Ovary (tissue), 9 donors: ENCODE results near the gene IL24. TPM values are rescaled to one million over a fixed set of nuclear protein-coding genes. Genes with fewer than 3 reads are reported as not detected.

Experiments used
- DNase-seq, 5 donors: peaks; one replicate each; pipeline ENCODE4 v3.0.0-alpha.2; 2019 to 2020
- H3K27ac ChIP-seq, 2 donors: fragments of 200-600 bp; one replicate each; pipeline versions ENCODE4 v1.5.1 to v1.8.0; 2019 to 2022
- H3K27me3 ChIP-seq: fragments of 200-600 bp; one replicate; pipeline ENCODE4 v1.8.0; 2022
- H3K36me3 ChIP-seq: fragments of 200-600 bp; sonication (generic); one replicate; pipeline ENCODE4 v1.5.1; 2019
- H3K4me1 ChIP-seq: one replicate; pipeline ENCODE4 v1.8.1; 2013; ENCODE audit warnings: mild to moderate bottlenecking, moderate library complexity; ENCODE audit not compliant: insufficient read depth
- H3K4me3 ChIP-seq: fragments of 200-600 bp; sonication (generic); one replicate; pipeline ENCODE4 v1.5.1; 2017
- H3K9me3 ChIP-seq, 2 donors: fragments of 200-600 bp in 1 of 2; sonication (generic) in 1 of 2; one replicate each; pipeline versions ENCODE4 v1.5.1 to v1.8.1; 2013 to 2019; ENCODE audit warnings: mild to moderate bottlenecking in 1 of 2, moderate library complexity in 1 of 2
- EP300 ChIP-seq: sonication (generic); formaldehyde crosslinking; IDR thresholded peaks from one replicate; pipeline ENCODE4 v1.6.1; 2017; ENCODE audit warnings: antibody characterized with exemption
- POLR2A ChIP-seq: fragments of 450-650 bp; IDR thresholded peaks from one replicate; pipeline ENCODE4 v1.6.1; 2017; ENCODE audit warnings: antibody characterized with exemption, mild to moderate bottlenecking, moderate library complexity
- WGBS, 3 donors: extraction: QIAGEN DNeasy Blood & Tissue Kit in 1 of 3; methylation state at CpG; one replicate each; pipeline versions ENCODE4 v1.1.5 to v1.1.7; 2013 to 2017; 5-methylcytosine and 5-hydroxymethylcytosine counted together
- intact Hi-C, 4 donors: fragments of 100-400 bp; cut with DNase I; formaldehyde crosslinking; loops; one replicate each; pipeline versions ENCODE4 v1.11.0 to v1.15.1; 2022 to 2023
- polyA plus RNA-seq, 2 donors: library from polyadenylated mRNA; stranded (reverse); fragments of 200-250 nt in 1 of 2; fragments of 350-450 nt in 1 of 2; fragmentation: Illumina TruSeq in 1 of 2; extraction: RNeasy Lipid Tissue Mini Kit (QIAGEN cat#74804) in 1 of 2; gene quantifications; one replicate each; pipeline ENCODE4 v1.2.3, GENCODE V29; 2013 to 2014
- total RNA-seq, 7 donors: library from RNA; depleted of rRNA in 2 of 7; stranded (reverse); fragments of >200 nt in 2 of 7; fragmentation: NEBNext Ultra II Directional in 3 of 7; extraction: Animal tissue kit (Norgen Biotek cat#: 25700) in 3 of 7; gene quantifications; one replicate each; pipeline versions ENCODE4 v1.1.0 to v1.2.4, GENCODE V29; 2016 to 2023
- TF ChIP-seq, protein P1 (sequence below), 3 donors: fragments of 450-650 bp in 2 of 3; fragments of 200-600 bp in 1 of 3; IDR thresholded peaks; one replicate each; pipeline versions ENCODE4 v1.5.1 to v1.8.0; 2016 to 2022; ENCODE audit warnings: antibody characterized with exemption in 3 of 3, mild to moderate bottlenecking in 1 of 3
- donor health status: DM: no; HTN: no; CAD: no; lungs with moderate emphysema.
- donor health status: DM: no; HTN: no; CAD: no.
- donor health status: Bipolar disorder and iron deficiency.
- donor health status: DM: yes; HTN: yes; CAD: no.
- donor health status: DM: no; HTN: no; CAD: no.
- donor health status: DM: yes; HTN: yes; CAD: no.

The IL24 gene
- total and polyA plus RNA-seq, 9 donors: 0.10 to 1.8 (median 0.72) TPM; not detected in 6

DNA sequence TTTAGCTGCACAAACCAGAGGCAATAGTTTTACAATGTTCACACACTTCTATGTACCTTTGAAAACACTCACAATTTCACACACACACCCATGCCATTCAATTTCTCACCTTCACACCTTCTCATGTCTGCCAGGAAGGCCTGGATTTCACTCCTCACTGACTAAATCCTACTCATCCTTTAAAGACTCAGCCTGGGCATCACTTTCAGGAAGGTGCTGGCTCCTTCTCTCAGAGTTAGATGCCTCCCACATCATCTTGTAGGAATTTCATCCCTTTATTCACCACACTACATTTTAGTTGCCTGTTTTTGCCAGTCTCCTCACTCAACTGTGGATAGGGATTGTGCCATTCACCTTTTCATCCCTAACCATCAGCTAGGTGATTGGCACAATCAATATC lies 29.5 kb upstream of the IL24 start:
- no peaks in the 10 kb centered on the region for H3K36me3 ChIP-seq

DNA sequence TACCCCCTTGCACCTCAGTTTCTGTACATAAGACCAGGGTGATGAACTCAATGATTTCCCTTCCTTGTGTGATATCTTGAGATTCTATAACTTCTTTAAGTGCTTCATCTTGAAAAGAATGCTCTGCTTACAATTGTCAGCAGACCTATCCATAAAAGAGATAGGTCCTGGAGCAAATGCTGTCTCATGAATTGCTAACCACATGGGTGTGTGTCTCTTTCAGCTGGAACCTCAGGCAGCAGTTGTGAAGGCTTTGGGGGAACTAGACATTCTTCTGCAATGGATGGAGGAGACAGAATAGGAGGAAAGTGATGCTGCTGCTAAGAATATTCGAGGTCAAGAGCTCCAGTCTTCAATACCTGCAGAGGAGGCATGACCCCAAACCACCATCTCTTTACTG lies 29.0 kb upstream of the IL24 start:
- no peak for DNase-seq
- Histone ChIP-seq H3K27me3 (no peaks in the 10 kb centered on the region), H3K4me1 (no peaks in the 10 kb centered on the region), H3K9me3 (no peaks in the 10 kb centered on the region), H3K36me3 (no peaks in the 10 kb centered on the region), H3K27ac (no peak overlapping the region), H3K4me3 (no peak overlapping the region)
- TF ChIP-seq EP300 (no peak), POLR2A (no peak)
- TF ChIP-seq, protein P1, sequence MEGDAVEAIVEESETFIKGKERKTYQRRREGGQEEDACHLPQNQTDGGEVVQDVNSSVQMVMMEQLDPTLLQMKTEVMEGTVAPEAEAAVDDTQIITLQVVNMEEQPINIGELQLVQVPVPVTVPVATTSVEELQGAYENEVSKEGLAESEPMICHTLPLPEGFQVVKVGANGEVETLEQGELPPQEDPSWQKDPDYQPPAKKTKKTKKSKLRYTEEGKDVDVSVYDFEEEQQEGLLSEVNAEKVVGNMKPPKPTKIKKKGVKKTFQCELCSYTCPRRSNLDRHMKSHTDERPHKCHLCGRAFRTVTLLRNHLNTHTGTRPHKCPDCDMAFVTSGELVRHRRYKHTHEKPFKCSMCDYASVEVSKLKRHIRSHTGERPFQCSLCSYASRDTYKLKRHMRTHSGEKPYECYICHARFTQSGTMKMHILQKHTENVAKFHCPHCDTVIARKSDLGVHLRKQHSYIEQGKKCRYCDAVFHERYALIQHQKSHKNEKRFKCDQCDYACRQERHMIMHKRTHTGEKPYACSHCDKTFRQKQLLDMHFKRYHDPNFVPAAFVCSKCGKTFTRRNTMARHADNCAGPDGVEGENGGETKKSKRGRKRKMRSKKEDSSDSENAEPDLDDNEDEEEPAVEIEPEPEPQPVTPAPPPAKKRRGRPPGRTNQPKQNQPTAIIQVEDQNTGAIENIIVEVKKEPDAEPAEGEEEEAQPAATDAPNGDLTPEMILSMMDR (IDR thresholded peaks at IDR 0.05): no peak
- 80 to 90% (median 87%) methylated on average over 1 of the region's 1 CpG for WGBS, 3 donors
- intact Hi-C loops: no loop called here

More for the DNA sequence above, 29.5 kb upstream of the IL24 start:
- intact Hi-C loops: no loop called here
- Histone ChIP-seq H3K4me3 (no peak overlapping the region), H3K4me1 (no peaks in the 10 kb centered on the region), H3K9me3 (no peaks in the 10 kb centered on the region), H3K27me3 (no peaks in the 10 kb centered on the region), H3K27ac (no peak overlapping the region)
- no peak for DNase-seq
- no peak for TF ChIP-seq EP300
- TF ChIP-seq POLR2A: no peak
- TF ChIP-seq, protein P1 (IDR thresholded peaks at IDR 0.05): no peak

DNA sequence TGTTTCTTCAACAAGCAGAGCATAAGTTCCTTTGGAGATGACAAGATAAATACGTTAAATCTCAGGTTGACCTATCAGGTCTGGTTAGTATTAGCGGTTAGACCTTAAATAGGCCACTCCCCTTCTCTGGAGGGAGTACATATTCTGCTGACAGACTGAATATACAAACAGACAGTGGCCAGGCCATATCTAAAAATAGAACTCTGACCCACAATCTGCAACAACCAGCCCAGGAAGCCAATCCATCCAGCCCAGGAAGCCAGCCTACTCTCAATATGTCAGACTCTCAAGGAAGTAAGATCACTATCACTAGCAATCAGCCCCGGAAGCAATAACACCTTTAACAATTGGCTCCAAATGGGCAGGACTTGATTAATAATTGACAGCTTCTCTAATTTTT lies 25.1 kb upstream of the IL24 start:
- H3K27me3 ChIP-seq: no peaks in the 10 kb centered on the region
- H3K9me3 ChIP-seq: no peaks in the 10 kb centered on the region
- H3K36me3 ChIP-seq: no peaks in the 10 kb centered on the region
- 79 to 82% (median 81%) methylated on average over 3 of the region's 3 CpGs for WGBS, 3 donors
- no peak for DNase-seq
- intact Hi-C loops: no loop called here
- H3K4me3 ChIP-seq: no peak overlapping the region
- no peaks in the 10 kb centered on the region for H3K4me1 ChIP-seq
- H3K27ac ChIP-seq: no peak overlapping the region
- no peak for TF ChIP-seq EP300
- TF ChIP-seq, protein P1 (IDR thresholded peaks at IDR 0.05): no peak
- no peak for TF ChIP-seq POLR2A

DNA sequence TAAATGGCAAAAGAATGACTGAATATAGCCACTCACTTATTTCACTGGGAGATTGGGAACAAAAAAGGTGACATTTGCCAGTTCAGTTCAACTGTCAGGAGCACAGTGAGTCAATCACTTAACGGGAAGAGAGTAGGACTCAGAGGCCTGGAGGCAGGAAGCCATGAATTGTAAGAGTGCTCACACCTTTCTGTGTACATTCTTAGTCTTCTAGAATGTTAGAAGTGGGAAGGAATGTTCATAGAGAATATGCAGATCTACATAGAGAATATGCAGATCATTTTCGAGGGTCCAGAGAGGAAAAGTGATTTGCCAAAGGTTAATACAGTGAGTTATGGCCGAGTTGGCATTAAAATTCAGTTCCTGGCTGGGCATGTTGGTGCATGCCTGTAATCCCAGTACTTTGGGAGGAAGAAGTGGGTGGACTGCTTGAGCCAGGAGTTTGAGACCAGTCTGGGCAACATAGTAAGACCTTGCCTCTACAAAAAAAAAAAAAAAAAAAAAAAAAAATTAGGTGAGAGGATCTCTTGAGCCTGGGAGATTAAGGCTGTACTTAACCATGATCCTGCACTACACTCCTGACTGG lies 23.5 kb upstream of the IL24 start:
- H3K27me3 ChIP-seq: no peaks in the 10 kb centered on the region
- intact Hi-C loops: no loop called here

More for the DNA sequence above, 23.5 kb upstream of the IL24 start:
- no peaks in the 10 kb centered on the region for H3K36me3 ChIP-seq
- DNase-seq: no peak
- TF ChIP-seq EP300 (no peak), POLR2A (no peak)
- TF ChIP-seq, protein P1 (IDR thresholded peaks at IDR 0.05): no peak
- 91 to 94% (median 92%) methylated on average over 3 of the region's 3 CpGs for WGBS, 3 donors
- H3K4me3 ChIP-seq: no peak overlapping the region
- no peaks in the 10 kb centered on the region for H3K4me1 ChIP-seq
- peaks cover 0 to 3% of the 10 kb centered on the region in 2 donors for H3K9me3 ChIP-seq
- no peak overlapping the region for H3K27ac ChIP-seq
